Lower lobe of right lung (tissue), 2 donors: ENCODE measurements around the gene CYBRD1. TPM values are rescaled to one million over a fixed set of nuclear protein-coding genes. Genes with fewer than 3 reads are reported as not detected.

Source experiments
- ATAC-seq, 2 donors: fragments of 200-7000 bp; cut with Tn5 transposase; one replicate each; pipeline ENCODE4 v1.9.1; 2020 to 2022; ENCODE audit warnings: mild to moderate bottlenecking in 2 of 2, moderate library complexity in 2 of 2
- DNase-seq: peaks from one replicate; pipeline ENCODE4 v3.0.0-alpha.2; 2020
- H3K27ac ChIP-seq: fragments of 200-600 bp; one replicate; pipeline ENCODE4 v1.8.0; 2022
- H3K27me3 ChIP-seq: fragments of 200-600 bp; one replicate; pipeline ENCODE4 v1.8.0; 2022; ENCODE audit warnings: low read depth
- H3K36me3 ChIP-seq: fragments of 200-600 bp; one replicate; pipeline ENCODE4 v1.8.0; 2022; ENCODE audit warnings: mild to moderate bottlenecking
- H3K4me1 ChIP-seq: fragments of 200-600 bp; one replicate; pipeline ENCODE4 v1.8.0; 2022
- H3K4me3 ChIP-seq: fragments of 200-600 bp; one replicate; pipeline ENCODE4 v1.8.0; 2022; ENCODE audit warnings: mild to moderate bottlenecking
- H3K9me3 ChIP-seq: fragments of 200-600 bp; one replicate; pipeline ENCODE4 v1.8.0; 2022
- intact Hi-C: fragments of 100-400 bp; cut with DNase I; formaldehyde crosslinking; loops from one replicate; pipeline ENCODE4 v1.11.0; 2022
- total RNA-seq: library from RNA; stranded (reverse); fragmentation: NEBNext Ultra II Directional; extraction: Animal tissue kit (Norgen Biotek cat#: 25700); gene quantifications from one replicate; pipeline ENCODE4 v1.2.1, GENCODE V29; 2021
- TF ChIP-seq, protein P1 (sequence below): fragments of 200-600 bp; IDR thresholded peaks from one replicate; pipeline ENCODE4 v1.8.0; 2022; ENCODE audit warnings: antibody characterized with exemption, mild to moderate bottlenecking
- donor health status: DM: no; HTN: yes; CAD: no; lungs with severe emphysema.

Gene CYBRD1
- total RNA-seq, 1 donor from 2014 or later = 262 TPM

DNA sequence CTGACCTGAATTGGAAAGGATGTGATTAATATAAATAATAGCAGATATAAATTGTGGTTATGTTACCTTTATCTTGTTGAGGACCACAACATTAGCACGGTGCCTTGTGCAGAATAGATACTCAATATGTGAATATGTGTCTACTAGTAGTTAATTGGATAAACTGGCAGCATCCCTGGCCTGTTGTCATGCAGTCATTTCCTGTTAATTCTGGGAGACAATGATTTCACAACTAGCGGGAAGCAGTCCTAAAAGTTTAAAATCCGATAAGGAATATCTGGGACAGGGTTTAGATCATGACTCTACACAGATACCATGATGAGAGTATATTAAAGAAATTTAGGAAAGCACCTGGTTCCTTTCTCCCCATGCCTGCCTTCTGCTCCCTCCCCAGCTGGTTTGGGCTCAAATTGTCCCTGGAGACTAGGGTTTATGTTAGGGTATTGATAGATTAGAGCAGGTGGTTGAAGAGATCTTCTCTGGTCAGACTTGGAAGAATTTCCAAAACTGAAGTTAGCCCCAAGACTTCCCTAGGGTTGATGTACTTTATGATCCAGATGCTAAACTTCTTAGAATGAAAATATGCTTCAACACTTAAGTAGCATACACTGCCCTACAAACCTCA lies 32.8 kb downstream of the CYBRD1 start:
- no peak overlapping the region for H3K27ac ChIP-seq
- intact Hi-C loops = no loop called here
- ATAC-seq = no peak

DNA sequence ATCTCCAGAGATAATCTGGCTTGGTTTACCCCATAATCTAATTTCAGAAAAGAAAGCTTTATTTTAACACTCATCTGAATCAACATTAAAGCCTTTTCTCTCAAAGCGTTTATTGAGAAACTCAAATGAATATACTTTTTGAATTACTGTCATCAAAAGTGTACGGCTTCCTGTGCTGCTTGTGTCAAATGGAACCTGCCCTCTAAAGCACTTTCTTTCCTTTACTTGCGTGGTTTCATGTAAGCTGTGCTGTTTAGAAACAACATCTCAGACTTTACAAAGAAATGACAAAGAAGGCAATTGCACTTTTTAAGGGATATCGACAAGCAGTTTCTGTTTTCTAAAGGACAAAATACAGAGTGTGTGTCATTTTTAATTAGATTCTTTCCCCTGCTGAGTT lies 35.1 kb downstream of the CYBRD1 start:
- no peaks in the 10 kb centered on the region for H3K27me3 ChIP-seq
- H3K4me1 ChIP-seq = no peaks in the 10 kb centered on the region
- peaks cover 22% of the 10 kb centered on the region for H3K36me3 ChIP-seq
- DNase-seq = no peak
- ATAC-seq = no peak
- no peak overlapping the region for H3K27ac ChIP-seq
- no peaks in the 10 kb centered on the region for H3K9me3 ChIP-seq
- TF ChIP-seq, protein P1, sequence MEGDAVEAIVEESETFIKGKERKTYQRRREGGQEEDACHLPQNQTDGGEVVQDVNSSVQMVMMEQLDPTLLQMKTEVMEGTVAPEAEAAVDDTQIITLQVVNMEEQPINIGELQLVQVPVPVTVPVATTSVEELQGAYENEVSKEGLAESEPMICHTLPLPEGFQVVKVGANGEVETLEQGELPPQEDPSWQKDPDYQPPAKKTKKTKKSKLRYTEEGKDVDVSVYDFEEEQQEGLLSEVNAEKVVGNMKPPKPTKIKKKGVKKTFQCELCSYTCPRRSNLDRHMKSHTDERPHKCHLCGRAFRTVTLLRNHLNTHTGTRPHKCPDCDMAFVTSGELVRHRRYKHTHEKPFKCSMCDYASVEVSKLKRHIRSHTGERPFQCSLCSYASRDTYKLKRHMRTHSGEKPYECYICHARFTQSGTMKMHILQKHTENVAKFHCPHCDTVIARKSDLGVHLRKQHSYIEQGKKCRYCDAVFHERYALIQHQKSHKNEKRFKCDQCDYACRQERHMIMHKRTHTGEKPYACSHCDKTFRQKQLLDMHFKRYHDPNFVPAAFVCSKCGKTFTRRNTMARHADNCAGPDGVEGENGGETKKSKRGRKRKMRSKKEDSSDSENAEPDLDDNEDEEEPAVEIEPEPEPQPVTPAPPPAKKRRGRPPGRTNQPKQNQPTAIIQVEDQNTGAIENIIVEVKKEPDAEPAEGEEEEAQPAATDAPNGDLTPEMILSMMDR = no peak
- intact Hi-C loops = no loop called here
- no peak overlapping the region for H3K4me3 ChIP-seq

More for the DNA sequence above, 32.8 kb downstream of the CYBRD1 start:
- Histone ChIP-seq H3K36me3 (peaks cover 27% of the 10 kb centered on the region), H3K4me1 (no peaks in the 10 kb centered on the region), H3K27me3 (no peaks in the 10 kb centered on the region), H3K4me3 (no peak overlapping the region), H3K9me3 (no peaks in the 10 kb centered on the region)
- TF ChIP-seq, protein P1 = no peak
- DNase-seq = no peak

DNA sequence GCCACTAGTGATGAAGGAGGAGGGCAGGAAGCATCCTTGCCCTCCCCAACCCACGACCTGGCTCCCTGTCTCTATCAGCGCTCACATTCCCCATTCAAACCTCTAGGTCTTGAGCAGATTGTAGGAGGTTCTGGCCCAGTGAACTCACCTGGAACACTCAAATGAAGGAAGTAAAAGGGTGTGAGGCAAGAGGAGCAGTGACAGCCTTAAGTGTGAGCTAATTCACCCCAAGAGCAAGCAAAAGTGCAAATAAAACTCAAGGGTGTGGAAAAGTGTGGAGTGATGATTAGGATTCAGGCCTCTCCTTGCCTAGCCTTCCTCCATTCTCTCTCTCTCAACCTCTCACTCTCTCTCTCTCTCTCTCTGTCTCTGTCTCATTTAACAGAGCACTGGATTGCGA lies 41.0 kb downstream of the CYBRD1 start:
- DNase-seq (no peak), ATAC-seq (no peak)
- intact Hi-C loops = no loop called here
- no peak overlapping the region for H3K27ac ChIP-seq
- TF ChIP-seq, protein P1 = no peak
- H3K4me3 ChIP-seq = no peak overlapping the region
- no peaks in the 10 kb centered on the region for H3K4me1 ChIP-seq
- no peaks in the 10 kb centered on the region for H3K36me3 ChIP-seq
- no peaks in the 10 kb centered on the region for H3K9me3 ChIP-seq
- H3K27me3 ChIP-seq = no peaks in the 10 kb centered on the region

DNA sequence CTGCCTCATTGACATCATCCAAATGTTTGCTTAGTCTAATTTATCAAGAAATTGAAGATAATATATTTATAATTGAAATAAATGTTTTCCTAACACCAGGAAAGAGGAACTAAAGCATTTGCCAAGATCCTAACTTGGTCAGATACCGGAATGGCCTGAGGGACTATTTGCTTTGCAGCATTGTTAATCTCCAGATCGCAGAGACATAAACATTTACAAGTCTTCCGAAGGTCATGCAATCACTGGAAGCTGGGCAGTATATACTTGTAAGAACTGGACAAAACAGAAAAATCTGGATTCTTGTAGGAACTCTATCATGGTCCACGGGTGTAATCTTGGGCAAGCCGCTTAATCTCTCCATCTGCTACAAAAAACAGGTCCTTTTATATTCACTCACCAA lies 42.2 kb downstream of the CYBRD1 start:
- Histone ChIP-seq H3K27me3 (no peaks in the 10 kb centered on the region), H3K27ac (no peak overlapping the region), H3K4me1 (no peaks in the 10 kb centered on the region), H3K4me3 (no peak overlapping the region), H3K9me3 (no peaks in the 10 kb centered on the region), H3K36me3 (no peaks in the 10 kb centered on the region)
- TF ChIP-seq, protein P1 = no peak
- ATAC-seq (no peak), DNase-seq (no peak)
- intact Hi-C loops = no loop called here

DNA sequence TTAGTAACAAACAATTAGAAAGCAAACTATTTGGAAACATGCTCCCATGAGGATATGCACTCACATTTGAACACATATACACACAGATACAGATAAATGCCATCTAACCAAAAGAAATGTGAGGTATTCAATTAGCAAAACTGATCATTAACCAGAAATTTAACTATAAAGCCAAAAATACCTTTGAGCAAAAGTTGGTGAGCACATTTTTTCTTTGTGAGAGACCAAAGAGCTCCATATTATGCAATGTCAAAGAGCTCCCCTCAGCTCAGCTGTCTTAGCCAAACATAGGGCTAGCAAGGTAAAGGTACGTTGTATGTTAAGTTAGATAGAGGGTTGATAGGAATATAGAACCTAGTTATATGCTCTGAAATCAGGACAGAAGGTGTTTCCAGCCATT lies 43.8 kb downstream of the CYBRD1 start:
- no peak overlapping the region for H3K27ac ChIP-seq
- no peak for DNase-seq
- no peaks in the 10 kb centered on the region for H3K9me3 ChIP-seq
- intact Hi-C loops = no loop called here
- H3K36me3 ChIP-seq = no peaks in the 10 kb centered on the region
- TF ChIP-seq, protein P1 = no peak
- no peak for ATAC-seq
- no peaks in the 10 kb centered on the region for H3K27me3 ChIP-seq
- H3K4me1 ChIP-seq = no peaks in the 10 kb centered on the region
- no peak overlapping the region for H3K4me3 ChIP-seq
